NCI-H128 (cell line): ENCODE data around the gene NEDD1.

ENCODE experiments used
- DNase-seq: peaks from one replicate; lab custom pipeline; 2025; ENCODE audit not compliant: unreplicated experiment; lab: John Stamatoyannopoulos, UW

The NEDD1 gene, protein sequence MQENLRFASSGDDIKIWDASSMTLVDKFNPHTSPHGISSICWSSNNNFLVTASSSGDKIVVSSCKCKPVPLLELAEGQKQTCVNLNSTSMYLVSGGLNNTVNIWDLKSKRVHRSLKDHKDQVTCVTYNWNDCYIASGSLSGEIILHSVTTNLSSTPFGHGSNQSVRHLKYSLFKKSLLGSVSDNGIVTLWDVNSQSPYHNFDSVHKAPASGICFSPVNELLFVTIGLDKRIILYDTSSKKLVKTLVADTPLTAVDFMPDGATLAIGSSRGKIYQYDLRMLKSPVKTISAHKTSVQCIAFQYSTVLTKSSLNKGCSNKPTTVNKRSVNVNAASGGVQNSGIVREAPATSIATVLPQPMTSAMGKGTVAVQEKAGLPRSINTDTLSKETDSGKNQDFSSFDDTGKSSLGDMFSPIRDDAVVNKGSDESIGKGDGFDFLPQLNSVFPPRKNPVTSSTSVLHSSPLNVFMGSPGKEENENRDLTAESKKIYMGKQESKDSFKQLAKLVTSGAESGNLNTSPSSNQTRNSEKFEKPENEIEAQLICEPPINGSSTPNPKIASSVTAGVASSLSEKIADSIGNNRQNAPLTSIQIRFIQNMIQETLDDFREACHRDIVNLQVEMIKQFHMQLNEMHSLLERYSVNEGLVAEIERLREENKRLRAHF

GRCh38 chr12:96906849-96907670 lies at the start of gene NEDD1:
TSS of gene NEDD1 (plus strand) at chr12:96907257. CDS start at chr12:96909760, 2,503 bp downstream.
- peak; percentile 39 for DNase-seq

DNA sequence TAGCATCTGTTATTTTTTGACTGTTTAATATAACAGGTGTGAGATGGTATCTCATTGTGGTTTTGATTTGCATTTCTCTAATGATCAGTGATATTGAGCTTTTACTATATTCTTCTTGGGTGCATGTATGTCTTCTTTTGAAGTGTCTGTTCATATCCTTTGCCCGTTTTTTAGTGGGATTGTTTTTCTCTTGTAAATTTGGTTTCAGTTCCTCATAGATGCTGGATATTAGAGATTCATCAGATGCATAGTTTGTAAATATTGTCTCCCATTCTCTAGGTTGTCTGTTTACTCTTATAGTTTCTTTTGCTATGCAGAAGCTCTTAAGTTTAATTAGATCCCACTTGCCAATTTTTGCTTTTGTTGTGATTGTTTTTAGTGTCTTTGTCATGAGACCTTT lies 48.9 kb upstream of the NEDD1 start:
- no peak for DNase-seq

DNA sequence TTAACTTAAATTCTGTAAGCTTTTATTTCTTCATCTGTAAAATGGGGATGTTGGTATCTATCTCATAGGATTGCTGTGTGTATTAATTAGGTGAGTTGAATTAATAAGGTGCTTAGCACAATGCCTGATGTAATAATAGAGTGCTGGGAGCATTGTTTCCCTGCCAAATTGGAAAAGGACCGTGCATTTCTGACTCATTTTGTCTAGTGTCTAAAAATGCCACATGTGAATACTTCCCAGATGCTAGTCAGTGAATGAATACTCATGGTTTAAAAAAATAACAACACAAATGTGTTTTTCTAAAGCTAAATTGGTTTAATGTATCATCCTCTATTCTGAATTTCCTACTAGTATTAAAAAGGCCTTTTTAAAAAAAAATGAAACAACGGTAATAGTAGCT lies 45.4 kb upstream of the NEDD1 start:
- no peak for DNase-seq

DNA sequence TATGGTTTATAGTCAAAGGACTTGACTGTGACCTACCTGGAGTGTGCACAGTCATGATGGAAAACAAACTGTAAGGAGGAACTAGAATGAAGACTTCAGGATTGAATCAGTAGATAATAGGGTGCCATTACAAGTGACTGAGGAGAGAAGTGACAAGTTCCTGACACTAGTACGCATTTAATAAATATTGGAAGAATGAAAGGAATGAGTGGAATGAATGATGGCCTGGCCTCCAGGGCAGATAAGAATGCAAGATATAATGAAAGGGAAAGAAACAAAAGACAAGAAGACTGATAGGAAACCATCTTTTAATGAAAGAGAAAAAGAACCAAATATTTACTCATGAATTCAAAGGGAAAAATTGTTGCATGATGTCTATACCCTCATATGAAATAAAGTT lies 44.7 kb upstream of the NEDD1 start:
- no peak for DNase-seq

DNA sequence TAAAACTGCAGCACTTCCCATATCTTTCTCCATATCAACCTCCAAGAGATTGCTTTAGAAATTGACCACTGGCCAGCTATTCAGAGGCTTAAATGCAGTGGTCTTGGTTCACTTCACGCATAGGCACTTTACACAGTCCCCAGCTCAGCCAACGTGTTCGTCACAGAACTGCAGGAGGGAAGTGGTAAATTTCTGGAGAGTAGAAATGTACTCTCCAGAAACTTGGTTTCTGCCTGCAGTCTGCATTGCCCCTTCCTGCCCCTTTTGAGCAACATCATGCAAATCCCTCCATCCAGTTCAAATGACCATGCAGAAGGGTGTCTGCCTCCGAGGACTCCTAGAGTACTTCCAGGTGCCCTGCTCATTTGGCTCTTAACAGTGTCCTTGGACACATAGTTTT lies 42.7 kb upstream of the NEDD1 start:
- DNase-seq = no peak

DNA sequence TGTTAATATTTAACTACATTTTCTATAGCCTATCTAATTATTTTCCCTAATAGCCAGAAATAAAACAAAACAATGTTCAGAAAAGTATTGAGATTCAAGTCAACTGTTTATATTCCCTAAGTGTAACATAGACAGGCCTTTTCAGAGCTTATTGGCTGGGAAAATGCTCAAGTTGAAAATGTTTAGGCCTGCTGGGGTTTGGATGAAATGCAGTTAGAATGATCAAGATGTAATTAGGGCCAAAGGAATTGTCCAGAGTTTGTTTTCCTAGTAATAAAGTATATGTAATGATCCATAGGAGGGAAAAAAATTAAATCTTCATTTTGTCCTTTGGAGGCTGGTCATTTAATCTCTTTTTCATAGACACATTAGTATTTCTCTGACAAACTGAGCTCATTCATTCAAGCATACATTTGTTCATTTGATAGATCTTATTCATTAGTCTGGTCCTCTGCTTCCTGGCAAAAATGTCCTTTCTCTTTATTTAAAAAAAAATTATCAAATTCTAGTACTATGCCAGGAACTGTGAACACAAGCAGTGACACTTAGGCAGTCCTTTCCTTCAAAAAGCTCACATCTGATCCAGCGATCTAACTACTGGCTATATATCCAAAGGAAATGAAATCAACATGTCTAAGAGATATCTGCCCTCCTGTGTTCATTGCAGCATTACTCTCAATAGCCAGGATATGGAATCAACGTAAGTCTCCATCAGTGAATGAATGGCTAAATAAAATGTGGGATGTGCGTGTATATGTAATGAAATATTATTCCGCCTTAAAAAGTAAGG lies 40.1 kb upstream of the NEDD1 start:
- no peak for DNase-seq

DNA sequence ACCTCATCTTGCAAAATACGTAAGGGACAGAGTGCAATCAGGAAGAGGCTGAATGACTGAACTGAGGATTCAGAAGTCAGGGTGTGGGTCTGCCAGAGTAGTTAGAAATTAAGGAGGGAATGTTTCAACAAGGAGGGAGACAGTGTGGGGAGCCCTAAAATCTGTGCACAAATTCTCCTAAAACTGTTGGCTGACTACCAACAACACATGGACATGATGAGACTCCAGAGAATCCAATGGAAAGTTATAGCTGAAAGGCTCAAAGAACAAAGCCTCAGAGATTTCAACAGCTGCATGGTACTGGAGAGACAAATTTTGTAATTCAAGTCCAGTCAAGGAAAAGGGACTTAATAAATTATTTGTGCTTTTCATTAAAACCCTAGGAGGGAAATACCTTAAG lies 36.1 kb upstream of the NEDD1 start:
- DNase-seq = no peak

DNA sequence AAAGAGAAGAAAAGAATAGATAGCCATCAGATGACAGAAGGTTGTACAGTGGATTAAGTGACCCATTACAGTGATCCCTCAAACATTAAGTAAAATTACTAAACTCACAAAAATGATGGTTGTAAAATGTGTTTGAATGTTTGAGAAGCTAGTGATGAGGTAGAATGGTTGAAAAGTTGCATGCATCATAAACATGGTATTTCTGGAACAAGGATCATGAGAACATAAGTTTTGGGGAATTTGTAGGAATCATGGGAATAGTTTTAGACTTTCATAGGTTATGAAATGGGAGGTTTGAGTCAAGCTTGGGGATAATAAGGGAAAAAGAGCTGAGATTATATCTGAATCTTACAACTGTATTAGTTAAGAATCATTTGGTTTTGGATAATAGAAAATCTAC lies 34.1 kb upstream of the NEDD1 start:
- no peak for DNase-seq

DNA sequence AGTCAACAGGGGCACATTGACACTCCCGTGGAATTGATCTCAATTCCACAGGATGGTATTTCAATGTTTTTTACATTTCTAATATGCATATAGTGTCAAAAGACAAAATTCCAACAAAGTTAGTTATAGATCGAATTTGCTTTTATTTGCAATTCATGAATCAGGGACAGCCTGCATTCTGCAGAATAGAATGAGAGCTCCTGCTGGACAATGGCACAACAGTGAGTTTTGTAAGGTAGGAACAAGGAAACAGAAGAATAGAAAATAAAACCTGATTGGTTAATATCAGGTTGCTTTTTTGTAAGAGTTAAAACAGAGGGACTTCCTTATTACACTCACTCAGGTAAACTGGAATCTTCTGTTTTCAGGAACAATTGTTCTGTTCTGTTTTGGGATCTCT lies 32.8 kb upstream of the NEDD1 start:
- DNase-seq = no peak

GRCh38 chr12:96876966-96877365 lies 30.1 kb upstream of the NEDD1 start:
- no peak for DNase-seq

GRCh38 chr12:96878704-96879103 lies 28.4 kb upstream of the NEDD1 start:
- no peak for DNase-seq

DNA sequence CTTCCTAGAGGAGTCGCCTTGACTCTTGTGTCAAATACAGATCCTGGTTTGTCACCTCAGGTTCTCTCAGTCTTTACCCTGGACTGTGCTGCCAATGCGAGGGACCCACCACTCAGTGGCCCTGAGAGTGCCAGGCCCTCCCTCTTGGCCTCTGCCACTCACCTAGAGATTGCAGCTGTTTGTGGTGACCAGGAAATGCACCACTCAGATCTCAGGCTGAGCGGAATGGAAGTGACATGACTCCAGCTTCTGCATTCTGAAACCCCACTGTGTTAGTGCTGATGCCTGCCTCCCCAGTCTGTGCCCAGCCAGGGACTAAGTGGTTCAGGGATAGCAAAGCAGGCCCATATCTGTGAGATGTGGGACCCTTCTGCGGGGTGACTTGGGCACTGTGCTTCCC lies 27.8 kb upstream of the NEDD1 start:
- DNase-seq = no peak

DNA sequence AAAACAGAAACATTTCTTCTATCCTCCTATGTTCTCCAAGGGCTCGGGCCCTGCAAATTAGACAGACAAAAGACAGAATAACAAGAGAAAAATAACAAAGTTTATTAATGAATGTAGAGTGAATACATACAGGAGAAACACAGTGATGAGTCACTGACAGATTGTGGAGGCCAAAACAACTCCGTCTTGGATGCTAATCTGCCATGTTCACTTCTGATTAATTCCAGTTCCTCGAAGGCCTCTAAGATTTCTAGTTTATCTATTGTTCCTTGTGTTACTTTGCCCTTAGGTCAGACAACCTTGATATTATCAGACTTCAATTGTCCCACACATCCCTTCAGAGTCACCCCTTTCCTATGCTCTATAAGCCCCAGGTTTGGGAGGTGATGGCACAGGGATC lies 26.8 kb upstream of the NEDD1 start:
- no peak for DNase-seq

- DNase-seq = no peak
Observed at GRCh38 chr12:96881608-96882007, 25.4 kb upstream of the NEDD1 start.

GRCh38 chr12:96882862-96883261 lies 24.2 kb upstream of the NEDD1 start:
- DNase-seq = no peak

- no peak for DNase-seq
Observed at GRCh38 chr12:96883571-96883970, 23.5 kb upstream of the NEDD1 start.

DNA sequence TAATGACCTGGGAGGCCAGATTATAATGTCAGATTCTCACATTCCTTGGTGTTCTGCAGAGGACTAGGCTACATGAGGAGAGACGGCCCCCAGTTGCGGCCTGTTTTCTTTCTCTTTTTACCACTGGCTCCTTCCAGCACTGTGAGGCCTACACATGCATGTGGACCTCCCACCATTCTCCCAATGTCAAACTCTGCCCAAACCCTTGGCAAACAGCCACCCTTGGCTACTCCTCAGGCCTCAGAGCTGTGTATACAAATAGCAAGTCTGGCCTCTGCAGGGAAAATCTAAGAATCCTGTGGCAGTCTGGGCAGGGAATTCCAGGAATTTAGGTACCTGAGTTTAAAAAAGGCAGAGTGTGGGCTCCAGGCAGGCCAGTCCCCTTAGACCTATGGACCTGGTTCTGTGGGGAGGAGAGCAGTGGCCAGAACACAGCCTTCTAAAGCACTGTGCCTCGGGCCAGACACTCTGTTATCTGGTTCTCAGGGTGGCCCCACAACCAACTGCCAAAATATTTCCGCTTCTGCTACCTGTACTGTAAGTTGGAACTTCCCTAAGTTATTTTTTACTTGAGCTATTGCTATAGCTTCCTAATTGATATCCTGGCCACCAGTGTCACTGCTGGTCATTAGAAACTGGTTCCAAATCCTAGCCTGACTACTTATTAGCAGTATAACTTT lies 19.9 kb upstream of the NEDD1 start:
- no peak for DNase-seq

- no peak for DNase-seq
Observed at GRCh38 chr12:96889273-96889933, 17.7 kb upstream of the NEDD1 start.

DNA sequence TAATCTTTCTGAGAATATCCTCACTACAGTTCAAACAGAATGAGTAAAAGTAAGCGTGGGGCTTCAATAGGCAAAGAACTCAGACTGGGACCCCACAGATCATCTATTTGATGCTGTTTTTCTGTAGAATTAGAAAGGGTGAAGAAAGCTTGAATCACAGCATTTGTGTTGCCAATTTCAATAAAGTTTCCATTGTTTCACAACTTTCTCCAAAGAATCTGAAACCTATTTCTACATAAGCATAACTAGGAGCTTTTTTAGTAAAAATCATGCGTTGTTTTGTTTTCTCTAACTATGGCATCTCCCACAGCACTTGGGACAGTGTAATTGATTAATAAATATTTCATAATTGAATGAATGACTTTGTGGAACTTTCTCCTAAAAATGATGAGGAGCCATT lies 16.7 kb upstream of the NEDD1 start:
- DNase-seq = no peak

DNA sequence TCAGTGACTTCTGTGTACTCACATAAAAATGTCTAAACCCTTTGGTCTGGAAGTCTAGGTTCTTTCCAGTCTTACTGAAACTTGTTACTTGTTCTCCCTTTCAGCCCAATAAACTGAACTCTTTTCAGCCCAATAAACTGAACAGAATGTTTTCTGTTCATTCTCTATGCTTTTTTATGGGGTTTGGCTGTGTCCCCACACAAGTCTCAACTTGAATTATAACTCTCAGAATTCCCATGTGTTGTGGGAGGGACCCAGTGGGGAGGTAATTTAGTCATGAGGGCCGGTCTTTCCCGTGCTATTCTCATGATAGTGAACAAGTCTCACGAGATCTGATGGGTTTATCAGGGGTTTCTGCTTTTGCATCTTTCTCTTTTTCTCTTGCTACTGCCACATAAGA lies 15.0 kb upstream of the NEDD1 start:
- no peak for DNase-seq
